SK-N-SH (cell line): ENCODE measurements around the gene FEZF2.

Experiments used
- CTCF ChIP-seq: fragments of 200-600 bp; sonication (generic); IDR thresholded peaks from 2 replicates; pipeline ENCODE4 v1.6.1; 2017; ENCODE audit warnings: antibody characterized with exemption, mild to moderate bottlenecking, moderate library complexity
- EP300 ChIP-seq, 2 experiments: IDR thresholded peaks; 2 replicates each; pipeline versions ENCODE4 v1.4.0 to v1.6.1; 2012; ENCODE audit warnings: borderline replicate concordance in 1 of 2, low read depth in 1 of 2, low read length in 1 of 2
- FOXM1 ChIP-seq: IDR thresholded peaks from 2 replicates; pipeline ENCODE4 v1.4.0; 2012; ENCODE audit warnings: low read depth, mild to moderate bottlenecking
- MAX ChIP-seq: IDR thresholded peaks from 2 replicates; pipeline ENCODE4 v1.4.0; 2012; ENCODE audit warnings: low read depth
- TAF1 ChIP-seq: IDR thresholded peaks from 2 replicates; pipeline ENCODE4 v1.6.1; 2012; ENCODE audit warnings: low read depth, mild to moderate bottlenecking, low read length, moderate library complexity, borderline replicate concordance
- TEAD4 ChIP-seq: IDR thresholded peaks from 2 replicates; pipeline ENCODE4 v1.4.0; 2012; ENCODE audit warnings: mild to moderate bottlenecking, borderline replicate concordance; ENCODE audit not compliant: insufficient read depth
- YY1 ChIP-seq: IDR thresholded peaks from 2 replicates; pipeline ENCODE4 v1.4.0; 2012; ENCODE audit warnings: low read depth, mild to moderate bottlenecking
- TF ChIP-seq, protein P1 (sequence below): fragments of 150-350 bp; IDR thresholded peaks from 2 replicates; pipeline ENCODE4 v1.6.1; 2017; ENCODE audit warnings: antibody characterized with exemption, low read length, low read depth, borderline replicate concordance
- TF ChIP-seq, protein P2 (sequence below): IDR thresholded peaks from 2 replicates; pipeline ENCODE4 v1.6.1; 2012; ENCODE audit warnings: mild to moderate bottlenecking, low read depth, low read length, moderate library complexity

- TF ChIP-seq YY1: no peak
- TF ChIP-seq TAF1: no peak
- TF ChIP-seq CTCF: no peak
- no peak for TF ChIP-seq FOXM1
- no peak for TF ChIP-seq MAX
- TF ChIP-seq, protein P1, sequence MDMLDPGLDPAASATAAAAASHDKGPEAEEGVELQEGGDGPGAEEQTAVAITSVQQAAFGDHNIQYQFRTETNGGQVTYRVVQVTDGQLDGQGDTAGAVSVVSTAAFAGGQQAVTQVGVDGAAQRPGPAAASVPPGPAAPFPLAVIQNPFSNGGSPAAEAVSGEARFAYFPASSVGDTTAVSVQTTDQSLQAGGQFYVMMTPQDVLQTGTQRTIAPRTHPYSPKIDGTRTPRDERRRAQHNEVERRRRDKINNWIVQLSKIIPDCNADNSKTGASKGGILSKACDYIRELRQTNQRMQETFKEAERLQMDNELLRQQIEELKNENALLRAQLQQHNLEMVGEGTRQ: no peak
- no peak for TF ChIP-seq EP300 (IDR thresholded peaks at IDR 0.05; ENCODE audit: borderline replicate concordance in 1 of 2, low read depth in 1 of 2, low read length in 1 of 2)
- TF ChIP-seq TEAD4: no peak
- TF ChIP-seq, protein P2, sequence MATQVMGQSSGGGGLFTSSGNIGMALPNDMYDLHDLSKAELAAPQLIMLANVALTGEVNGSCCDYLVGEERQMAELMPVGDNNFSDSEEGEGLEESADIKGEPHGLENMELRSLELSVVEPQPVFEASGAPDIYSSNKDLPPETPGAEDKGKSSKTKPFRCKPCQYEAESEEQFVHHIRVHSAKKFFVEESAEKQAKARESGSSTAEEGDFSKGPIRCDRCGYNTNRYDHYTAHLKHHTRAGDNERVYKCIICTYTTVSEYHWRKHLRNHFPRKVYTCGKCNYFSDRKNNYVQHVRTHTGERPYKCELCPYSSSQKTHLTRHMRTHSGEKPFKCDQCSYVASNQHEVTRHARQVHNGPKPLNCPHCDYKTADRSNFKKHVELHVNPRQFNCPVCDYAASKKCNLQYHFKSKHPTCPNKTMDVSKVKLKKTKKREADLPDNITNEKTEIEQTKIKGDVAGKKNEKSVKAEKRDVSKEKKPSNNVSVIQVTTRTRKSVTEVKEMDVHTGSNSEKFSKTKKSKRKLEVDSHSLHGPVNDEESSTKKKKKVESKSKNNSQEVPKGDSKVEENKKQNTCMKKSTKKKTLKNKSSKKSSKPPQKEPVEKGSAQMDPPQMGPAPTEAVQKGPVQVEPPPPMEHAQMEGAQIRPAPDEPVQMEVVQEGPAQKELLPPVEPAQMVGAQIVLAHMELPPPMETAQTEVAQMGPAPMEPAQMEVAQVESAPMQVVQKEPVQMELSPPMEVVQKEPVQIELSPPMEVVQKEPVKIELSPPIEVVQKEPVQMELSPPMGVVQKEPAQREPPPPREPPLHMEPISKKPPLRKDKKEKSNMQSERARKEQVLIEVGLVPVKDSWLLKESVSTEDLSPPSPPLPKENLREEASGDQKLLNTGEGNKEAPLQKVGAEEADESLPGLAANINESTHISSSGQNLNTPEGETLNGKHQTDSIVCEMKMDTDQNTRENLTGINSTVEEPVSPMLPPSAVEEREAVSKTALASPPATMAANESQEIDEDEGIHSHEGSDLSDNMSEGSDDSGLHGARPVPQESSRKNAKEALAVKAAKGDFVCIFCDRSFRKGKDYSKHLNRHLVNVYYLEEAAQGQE: no peak
These were observed 5.6 kb downstream of the FEZF2 start for GRCh38 chr3:62367763-62368195.
